HL-60 (cell line): ENCODE measurements around the gene WDR7.

ENCODE experiments used
- DNase-seq, 2 experiments: peaks; one replicate each; pipeline ENCODE4 v3.0.0-alpha.2; 2010 to 2020; ENCODE audit warnings: low read depth in 1 of 2, low spot score in 1 of 2
- H3K27ac ChIP-seq: fragments of 250-450 bp; sonication (Bioruptor Pico); replicated peaks from 2 replicates; pipeline ENCODE4 v1.5.1; 2020; ENCODE audit warnings: mild to moderate bottlenecking, moderate library complexity
- H3K27me3 ChIP-seq: fragments of 250-450 bp; sonication (Bioruptor Pico); 2 replicates; pipeline ENCODE4 v1.5.1; 2021; ENCODE audit warnings: mild to moderate bottlenecking, moderate library complexity; ENCODE audit not compliant: insufficient read depth, poor library complexity, severe bottlenecking
- H3K4me3 ChIP-seq: replicated peaks from 2 replicates; pipeline ENCODE4 v1.5.1; 2011; ENCODE audit warnings: mild to moderate bottlenecking, control low read depth, low read length; ENCODE audit not compliant: insufficient read depth
- GABPA ChIP-seq: IDR thresholded peaks from 2 replicates; pipeline ENCODE4 v1.6.1; 2012; ENCODE audit warnings: low read depth
- POLR2AphosphoS5 ChIP-seq: IDR thresholded peaks from 2 replicates; pipeline ENCODE4 v1.6.1; 2012; ENCODE audit warnings: low read depth
- SPI1 ChIP-seq: IDR thresholded peaks from 2 replicates; pipeline ENCODE4 v1.6.1; 2012; ENCODE audit warnings: low read depth, mild to moderate bottlenecking, borderline replicate concordance
- TF ChIP-seq, protein P1 (sequence below): IDR thresholded peaks from one replicate; pipeline ENCODE4 v1.5.1; 2011; ENCODE audit warnings: low read length, control low read depth, inconsistent platforms; ENCODE audit not compliant: insufficient read depth
- TF ChIP-seq, protein P2 (sequence below): IDR thresholded peaks from 2 replicates; pipeline ENCODE4 v1.6.1; 2012; ENCODE audit warnings: low read depth; ENCODE audit not compliant: insufficient replicate concordance

WDR7 gene

DNA sequence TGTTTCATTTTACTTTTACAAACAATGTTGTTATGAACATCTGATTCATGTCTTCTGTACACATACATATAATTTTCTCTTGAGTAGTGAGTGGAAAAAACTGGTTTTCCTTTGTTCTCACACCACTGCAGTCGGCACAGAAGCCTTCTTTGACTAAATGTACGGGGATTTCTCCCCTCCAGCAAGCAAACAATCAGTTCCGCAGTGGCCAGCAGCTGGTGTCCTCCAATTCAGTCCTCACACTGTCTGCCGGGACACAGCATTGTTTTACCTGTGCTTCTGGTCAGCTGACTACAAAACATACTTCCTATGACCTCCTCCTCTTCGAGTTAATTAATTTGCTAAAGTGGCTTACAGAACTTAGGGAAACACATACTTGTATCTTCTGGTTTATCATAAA is 202.8 kb downstream of the WDR7 start:
- TF ChIP-seq SPI1 (no peak), GABPA (no peak), POLR2AphosphoS5 (no peak)
- TF ChIP-seq, protein P1, sequence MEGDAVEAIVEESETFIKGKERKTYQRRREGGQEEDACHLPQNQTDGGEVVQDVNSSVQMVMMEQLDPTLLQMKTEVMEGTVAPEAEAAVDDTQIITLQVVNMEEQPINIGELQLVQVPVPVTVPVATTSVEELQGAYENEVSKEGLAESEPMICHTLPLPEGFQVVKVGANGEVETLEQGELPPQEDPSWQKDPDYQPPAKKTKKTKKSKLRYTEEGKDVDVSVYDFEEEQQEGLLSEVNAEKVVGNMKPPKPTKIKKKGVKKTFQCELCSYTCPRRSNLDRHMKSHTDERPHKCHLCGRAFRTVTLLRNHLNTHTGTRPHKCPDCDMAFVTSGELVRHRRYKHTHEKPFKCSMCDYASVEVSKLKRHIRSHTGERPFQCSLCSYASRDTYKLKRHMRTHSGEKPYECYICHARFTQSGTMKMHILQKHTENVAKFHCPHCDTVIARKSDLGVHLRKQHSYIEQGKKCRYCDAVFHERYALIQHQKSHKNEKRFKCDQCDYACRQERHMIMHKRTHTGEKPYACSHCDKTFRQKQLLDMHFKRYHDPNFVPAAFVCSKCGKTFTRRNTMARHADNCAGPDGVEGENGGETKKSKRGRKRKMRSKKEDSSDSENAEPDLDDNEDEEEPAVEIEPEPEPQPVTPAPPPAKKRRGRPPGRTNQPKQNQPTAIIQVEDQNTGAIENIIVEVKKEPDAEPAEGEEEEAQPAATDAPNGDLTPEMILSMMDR, result no peak
- TF ChIP-seq, protein P2, sequence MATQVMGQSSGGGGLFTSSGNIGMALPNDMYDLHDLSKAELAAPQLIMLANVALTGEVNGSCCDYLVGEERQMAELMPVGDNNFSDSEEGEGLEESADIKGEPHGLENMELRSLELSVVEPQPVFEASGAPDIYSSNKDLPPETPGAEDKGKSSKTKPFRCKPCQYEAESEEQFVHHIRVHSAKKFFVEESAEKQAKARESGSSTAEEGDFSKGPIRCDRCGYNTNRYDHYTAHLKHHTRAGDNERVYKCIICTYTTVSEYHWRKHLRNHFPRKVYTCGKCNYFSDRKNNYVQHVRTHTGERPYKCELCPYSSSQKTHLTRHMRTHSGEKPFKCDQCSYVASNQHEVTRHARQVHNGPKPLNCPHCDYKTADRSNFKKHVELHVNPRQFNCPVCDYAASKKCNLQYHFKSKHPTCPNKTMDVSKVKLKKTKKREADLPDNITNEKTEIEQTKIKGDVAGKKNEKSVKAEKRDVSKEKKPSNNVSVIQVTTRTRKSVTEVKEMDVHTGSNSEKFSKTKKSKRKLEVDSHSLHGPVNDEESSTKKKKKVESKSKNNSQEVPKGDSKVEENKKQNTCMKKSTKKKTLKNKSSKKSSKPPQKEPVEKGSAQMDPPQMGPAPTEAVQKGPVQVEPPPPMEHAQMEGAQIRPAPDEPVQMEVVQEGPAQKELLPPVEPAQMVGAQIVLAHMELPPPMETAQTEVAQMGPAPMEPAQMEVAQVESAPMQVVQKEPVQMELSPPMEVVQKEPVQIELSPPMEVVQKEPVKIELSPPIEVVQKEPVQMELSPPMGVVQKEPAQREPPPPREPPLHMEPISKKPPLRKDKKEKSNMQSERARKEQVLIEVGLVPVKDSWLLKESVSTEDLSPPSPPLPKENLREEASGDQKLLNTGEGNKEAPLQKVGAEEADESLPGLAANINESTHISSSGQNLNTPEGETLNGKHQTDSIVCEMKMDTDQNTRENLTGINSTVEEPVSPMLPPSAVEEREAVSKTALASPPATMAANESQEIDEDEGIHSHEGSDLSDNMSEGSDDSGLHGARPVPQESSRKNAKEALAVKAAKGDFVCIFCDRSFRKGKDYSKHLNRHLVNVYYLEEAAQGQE, result no peak
- no peak for DNase-seq
- Histone ChIP-seq H3K27me3 (no peaks in the 10 kb centered on the region), H3K27ac (no peak overlapping the region), H3K4me3 (no peak overlapping the region)

- Histone ChIP-seq H3K27ac (no peak overlapping the region), H3K4me3 (no peak overlapping the region), H3K27me3 (no peaks in the 10 kb centered on the region)
- DNase-seq, result no peak
- no peak for TF ChIP-seq GABPA
- TF ChIP-seq SPI1, result no peak
- TF ChIP-seq, protein P1, result no peak
- TF ChIP-seq, protein P2, result no peak
- no peak for TF ChIP-seq POLR2AphosphoS5
These were observed 210.1 kb downstream of the WDR7 start for GRCh38 chr18:56861244-56861643.

GRCh38 chr18:56869189-56869777 is 218.1 kb downstream of the WDR7 start:
- Histone ChIP-seq H3K27ac (no peak overlapping the region), H3K27me3 (no peaks in the 10 kb centered on the region), H3K4me3 (no peak overlapping the region)
- peak; percentile 39 to 57 for DNase-seq
- TF ChIP-seq POLR2AphosphoS5, result no peak
- TF ChIP-seq SPI1, result peak; percentile 21; the same call in 1 of the 2 replicates
- TF ChIP-seq, protein P1, result peak; percentile 98

- no peak for DNase-seq
- no peak overlapping the region for H3K27ac ChIP-seq
- TF ChIP-seq GABPA, result no peak
- no peak for TF ChIP-seq SPI1
- TF ChIP-seq, protein P2, result no peak
- TF ChIP-seq, protein P1, result no peak
- no peak for TF ChIP-seq POLR2AphosphoS5
- no peak overlapping the region for H3K4me3 ChIP-seq
- no peaks in the 10 kb centered on the region for H3K27me3 ChIP-seq
These were observed 219.8 kb downstream of the WDR7 start for GRCh38 chr18:56870982-56871381.
